Astrocyte of the cerebellum (primary cell): Measurements from ENCODE around the gene MBD3.

Source experiments
- DNase-seq: peaks from one replicate; pipeline ENCODE4 v3.0.0-alpha.2; 2011; ENCODE audit warnings: low read depth
- H3K4me3 ChIP-seq: 2 replicates; pipeline ENCODE4 v1.5.1; 2011; ENCODE audit warnings: mild to moderate bottlenecking, low read depth, low read length, moderate library complexity
- in situ Hi-C: cut with HindIII; loops from 2 replicates; pipeline ENCODE4 v1.10.0; 2017; ENCODE audit warnings: low sequenced_read_pairs
- TF ChIP-seq, protein P1 (sequence below): IDR thresholded peaks from 2 replicates; pipeline ENCODE4 v1.5.1; 2012; ENCODE audit warnings: low read length, low read depth, moderate library complexity, mild to moderate bottlenecking; ENCODE audit errors: missing control alignments

The MBD3 gene

DNA sequence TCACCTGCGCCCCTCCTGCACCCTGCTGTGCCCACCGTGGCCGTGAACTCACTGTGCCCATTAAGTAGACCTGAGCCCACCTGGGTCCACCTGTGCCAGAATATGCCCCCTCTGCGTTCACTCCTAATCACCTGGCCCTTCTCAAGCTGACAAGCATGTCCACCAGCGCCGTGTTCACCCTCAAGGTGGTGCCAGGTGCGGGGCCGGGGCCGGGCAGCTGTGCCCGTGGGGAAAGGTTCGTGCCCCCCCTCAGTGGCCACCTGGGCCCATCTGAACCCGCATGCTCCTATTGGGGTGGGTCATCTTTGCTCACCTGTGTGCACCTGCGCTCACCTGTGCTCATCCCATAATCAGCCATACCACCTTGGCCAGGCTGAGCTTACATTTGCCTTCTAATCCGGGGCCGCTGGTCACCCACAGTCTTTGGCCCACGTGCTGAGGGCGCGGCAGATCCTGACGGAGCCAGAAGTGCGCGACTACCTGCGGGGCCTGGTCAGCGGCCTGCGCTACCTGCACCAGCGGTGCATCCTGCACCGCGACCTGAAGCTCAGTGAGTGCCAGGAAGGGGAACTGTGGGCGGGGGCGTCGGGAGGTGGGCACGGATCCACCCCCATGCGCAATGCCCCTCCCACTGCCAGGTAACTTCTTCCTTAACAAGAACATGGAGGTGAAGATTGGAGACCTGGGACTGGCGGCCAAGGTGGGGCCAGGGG, 66.4 kb downstream of the MBD3 start:
- in situ Hi-C loops: no loop called here
- no peak for DNase-seq
- no peak overlapping the region for H3K4me3 ChIP-seq
- TF ChIP-seq, protein P1, sequence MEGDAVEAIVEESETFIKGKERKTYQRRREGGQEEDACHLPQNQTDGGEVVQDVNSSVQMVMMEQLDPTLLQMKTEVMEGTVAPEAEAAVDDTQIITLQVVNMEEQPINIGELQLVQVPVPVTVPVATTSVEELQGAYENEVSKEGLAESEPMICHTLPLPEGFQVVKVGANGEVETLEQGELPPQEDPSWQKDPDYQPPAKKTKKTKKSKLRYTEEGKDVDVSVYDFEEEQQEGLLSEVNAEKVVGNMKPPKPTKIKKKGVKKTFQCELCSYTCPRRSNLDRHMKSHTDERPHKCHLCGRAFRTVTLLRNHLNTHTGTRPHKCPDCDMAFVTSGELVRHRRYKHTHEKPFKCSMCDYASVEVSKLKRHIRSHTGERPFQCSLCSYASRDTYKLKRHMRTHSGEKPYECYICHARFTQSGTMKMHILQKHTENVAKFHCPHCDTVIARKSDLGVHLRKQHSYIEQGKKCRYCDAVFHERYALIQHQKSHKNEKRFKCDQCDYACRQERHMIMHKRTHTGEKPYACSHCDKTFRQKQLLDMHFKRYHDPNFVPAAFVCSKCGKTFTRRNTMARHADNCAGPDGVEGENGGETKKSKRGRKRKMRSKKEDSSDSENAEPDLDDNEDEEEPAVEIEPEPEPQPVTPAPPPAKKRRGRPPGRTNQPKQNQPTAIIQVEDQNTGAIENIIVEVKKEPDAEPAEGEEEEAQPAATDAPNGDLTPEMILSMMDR: no peak

DNA sequence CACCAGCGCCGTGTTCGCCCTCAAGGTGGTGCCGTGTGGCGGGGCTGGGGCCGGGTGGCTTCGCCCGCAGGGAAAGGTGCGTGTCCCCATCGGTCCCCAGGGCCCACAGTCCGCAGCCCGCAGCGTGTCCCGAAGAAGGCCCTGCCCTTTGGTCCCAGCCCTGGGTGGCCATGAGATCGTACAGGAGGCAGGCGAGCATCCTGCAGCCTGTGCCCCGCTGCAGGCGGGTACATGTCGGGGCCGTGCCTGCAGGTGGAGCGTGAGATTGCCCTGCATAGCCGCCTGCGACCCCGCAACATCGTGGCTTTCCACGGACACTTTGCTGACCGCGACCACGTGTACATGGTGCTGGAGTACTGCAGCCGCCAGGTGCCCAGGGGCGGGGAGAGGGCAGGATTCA, 67.3 kb downstream of the MBD3 start:
- in situ Hi-C loops: no loop called here
- DNase-seq: no peak
- H3K4me3 ChIP-seq: no peak overlapping the region
- TF ChIP-seq, protein P1: no peak

DNA sequence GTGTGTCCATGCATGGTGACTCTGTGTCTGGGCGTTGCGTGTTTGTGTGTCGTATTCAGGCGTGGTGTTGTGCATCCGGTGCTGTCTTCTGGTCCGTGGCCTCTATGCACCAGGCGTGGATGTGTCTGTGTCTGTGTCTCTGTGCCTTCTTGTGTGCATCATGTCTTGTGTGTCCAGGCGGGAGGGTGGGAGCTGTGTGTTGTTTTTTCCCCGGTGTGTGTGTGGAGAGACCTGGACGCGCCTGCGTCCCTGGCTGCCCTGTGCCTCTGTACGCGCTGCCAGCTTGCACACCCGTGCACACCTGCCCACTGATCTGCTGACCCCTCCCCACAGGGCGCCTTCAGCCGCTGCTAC, 67.7 kb downstream of the MBD3 start:
- in situ Hi-C loops: no loop called here
- no peak for DNase-seq
- TF ChIP-seq, protein P1: no peak
- no peak overlapping the region for H3K4me3 ChIP-seq

DNA sequence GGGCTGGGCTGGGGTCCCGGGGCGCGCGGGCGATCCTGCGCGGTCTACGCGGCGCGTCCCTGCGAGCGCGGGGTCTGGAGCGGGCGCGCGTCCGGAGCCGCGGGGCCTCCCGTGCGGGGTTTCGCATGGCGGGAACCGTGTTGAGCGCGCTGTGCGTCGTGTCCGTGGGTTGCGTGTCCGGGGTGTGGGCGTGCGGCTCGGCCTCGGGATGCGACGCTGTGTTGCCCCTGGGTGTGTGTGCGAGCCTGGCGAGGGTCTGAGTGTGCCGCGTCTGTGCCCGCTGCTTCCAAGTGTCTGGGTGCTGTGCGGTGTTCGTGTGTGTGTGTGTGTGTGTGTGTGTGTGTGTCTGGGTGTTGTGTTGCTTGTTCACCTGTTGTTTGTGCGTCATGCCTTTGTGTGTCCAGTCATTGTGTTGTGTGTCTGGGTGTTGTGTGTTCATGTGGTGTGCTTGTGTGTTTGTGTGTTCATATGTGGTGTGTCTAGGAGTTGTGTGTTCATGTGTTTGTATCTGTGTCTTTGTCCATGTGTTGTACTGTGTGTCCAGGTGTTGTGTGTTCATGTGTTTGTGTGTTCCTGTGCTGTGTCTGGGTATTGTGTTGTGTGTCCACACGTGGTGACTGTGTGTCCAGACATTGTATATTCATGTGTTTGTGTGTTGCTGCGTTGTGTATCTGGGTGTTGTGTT, 68.2 kb downstream of the MBD3 start:
- DNase-seq: no peak
- H3K4me3 ChIP-seq: no peak overlapping the region
- in situ Hi-C loops: no loop called here
- TF ChIP-seq, protein P1: no peak
